HG02852 (cell line): ENCODE measurements around the gene FAM83G.
"Not testable (repeated sequence)": the region's sequence is repeated elsewhere in the genome, so short reads cannot be mapped to it uniquely, and the experiment has no call there.

ENCODE experiments used
- ATAC-seq: cut with Tn5 transposase; IDR thresholded peaks from one replicate; pipeline ENCODE4 v1.9.1; 2021; ENCODE audit warnings: mild to moderate bottlenecking, moderate library complexity; ENCODE audit not compliant: unreplicated experiment

FAM83G gene

GRCh38 chr17:19004421-19005136, at the start of gene FAM83G:
Gene FAM83G, minus strand, starts transcription at chr17:19004764. Its CDS starts 723 bp downstream, at chr17:19004041.
- ATAC-seq = peak; percentile 70

DNA sequence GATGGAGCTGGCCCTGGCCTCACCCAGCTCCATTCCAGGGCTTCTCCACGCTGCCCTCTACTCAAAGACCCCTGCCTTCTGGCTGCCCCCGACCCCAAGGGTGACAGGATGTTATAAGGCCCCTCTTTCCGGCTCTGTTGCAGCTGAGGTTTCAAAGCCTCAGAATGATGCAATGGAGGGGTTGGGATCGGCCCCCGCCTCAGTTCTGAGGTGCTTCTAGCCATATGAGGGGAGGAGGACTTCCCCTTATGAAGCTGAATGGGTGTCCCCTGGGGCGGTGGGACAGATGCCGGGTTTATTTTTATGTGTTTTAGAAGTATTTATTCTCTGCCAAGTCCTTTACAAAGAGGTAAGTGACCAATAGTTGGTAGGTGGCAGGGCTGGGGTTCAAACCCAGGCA, 44.3 kb upstream of the FAM83G start:
- not testable (repeated sequence) for ATAC-seq

DNA sequence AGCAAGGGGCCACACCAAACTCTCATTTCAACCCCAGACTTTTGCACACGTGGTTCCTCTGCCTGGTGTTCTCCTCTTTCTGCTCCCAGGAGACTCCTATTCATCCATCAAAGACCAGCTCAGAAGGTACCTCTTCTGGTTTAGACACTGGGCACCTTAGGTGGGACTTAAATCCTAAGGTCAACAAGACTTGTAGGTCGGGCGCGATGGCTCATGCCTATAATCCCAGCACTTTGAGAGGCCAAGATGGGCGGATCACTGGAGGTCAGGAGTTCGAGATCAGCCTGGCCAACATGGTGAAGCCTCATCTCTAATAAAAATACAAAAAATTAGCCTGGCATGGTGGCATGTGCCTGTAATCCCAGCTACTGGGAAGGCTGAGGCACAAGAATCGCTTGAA, 42.9 kb upstream of the FAM83G start:
- ATAC-seq = not testable (repeated sequence)

- ATAC-seq = not testable (repeated sequence)
Observed at GRCh38 chr17:19046782-19047375, 42.3 kb upstream of the FAM83G start, which contains the start of gene GRAP. Gene GRAP, minus strand, starts transcription at chr17:19046957. Its CDS starts 31 bp downstream, at chr17:19046926.

DNA sequence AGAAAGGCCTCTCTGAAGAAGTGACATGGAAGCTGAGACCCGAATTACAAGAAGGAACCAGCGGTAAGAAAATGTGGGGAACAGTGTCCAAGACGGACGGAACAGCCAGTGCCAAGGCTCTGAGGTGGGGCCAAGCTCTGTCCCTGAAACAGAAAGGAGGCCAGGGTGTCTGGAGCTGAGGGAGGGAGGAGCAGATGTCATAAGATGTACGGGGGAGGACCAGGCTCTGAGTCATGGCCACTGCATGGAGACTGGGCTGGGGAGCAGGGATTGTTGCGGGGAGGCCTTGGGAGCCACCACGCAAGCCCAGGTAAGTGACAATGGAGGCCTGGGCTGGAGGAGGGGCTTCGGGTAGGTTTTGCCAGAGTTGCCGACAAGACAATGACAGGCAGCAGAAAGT, 40.1 kb upstream of the FAM83G start:
- ATAC-seq = not testable (repeated sequence)

- ATAC-seq = not testable (repeated sequence)
Observed at GRCh38 chr17:19043032-19043431, 38.5 kb upstream of the FAM83G start.

GRCh38 chr17:19042369-19042768, 37.8 kb upstream of the FAM83G start:
- ATAC-seq = not testable (repeated sequence)

DNA sequence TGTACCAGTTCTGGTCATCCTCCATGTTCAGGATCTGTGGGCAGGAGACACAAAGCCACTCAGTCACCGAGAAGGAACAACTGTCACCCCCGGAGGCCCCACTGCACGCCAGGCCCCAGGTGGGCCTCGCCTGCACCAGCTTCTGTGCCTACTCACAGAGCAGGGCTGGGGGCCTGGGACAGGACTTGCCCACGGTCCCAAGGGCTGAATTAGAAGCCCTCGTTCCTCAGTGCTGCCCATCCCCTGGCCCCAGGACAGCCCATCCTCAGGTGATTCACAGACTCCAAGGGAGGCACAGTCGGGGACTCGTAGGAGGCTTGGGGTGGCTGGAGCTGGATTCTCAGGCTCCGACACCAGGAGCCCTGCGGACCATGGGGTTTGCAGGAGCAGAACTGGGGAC, 37.3 kb upstream of the FAM83G start:
- ATAC-seq = not testable (repeated sequence)

DNA sequence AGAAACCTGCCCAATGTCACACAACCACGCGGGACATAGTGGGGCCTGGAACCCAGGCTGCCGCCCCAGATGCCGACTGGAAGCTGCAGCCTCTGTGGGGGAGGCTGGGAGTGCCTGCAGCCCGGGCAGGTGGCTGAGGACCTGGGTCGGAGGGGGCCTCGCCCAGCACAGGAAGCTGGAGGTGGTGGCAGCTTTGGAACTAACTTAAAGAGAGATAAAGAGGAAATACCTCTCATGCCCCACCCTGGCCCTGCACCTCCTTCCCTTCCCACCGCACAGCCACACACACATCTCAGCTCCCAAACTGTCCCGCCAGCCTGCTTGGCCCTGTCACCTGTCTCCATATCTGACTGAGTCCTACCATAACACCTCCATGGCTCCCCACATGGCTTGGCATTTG, 35.8 kb upstream of the FAM83G start:
- ATAC-seq = not testable (repeated sequence)

- ATAC-seq = not testable (repeated sequence)
Observed at GRCh38 chr17:19038730-19039129, 34.2 kb upstream of the FAM83G start.

- not testable (repeated sequence) for ATAC-seq
Observed at GRCh38 chr17:19038007-19038406, 33.4 kb upstream of the FAM83G start.

DNA sequence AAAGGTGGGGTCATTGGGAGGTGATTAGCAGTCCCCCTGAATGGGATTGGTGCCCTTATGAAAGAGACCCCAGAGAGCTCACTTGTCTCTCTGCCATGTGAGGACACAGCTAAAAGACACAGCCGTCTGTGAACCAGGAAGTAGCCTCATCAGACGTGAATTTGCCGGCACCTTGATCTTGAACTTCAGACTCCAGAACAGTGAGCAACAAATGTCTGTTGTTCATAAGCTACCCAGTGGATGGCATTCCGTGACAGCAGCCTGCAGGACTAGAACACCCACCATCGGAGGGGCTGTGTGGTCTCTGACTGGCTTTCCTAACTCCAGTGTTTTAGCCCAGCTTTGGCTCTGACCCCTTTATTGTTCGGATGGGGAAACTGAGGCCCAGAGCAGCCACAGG, 33.0 kb upstream of the FAM83G start:
- not testable (repeated sequence) for ATAC-seq

GRCh38 chr17:19036186-19036585, 31.6 kb upstream of the FAM83G start:
- not testable (repeated sequence) for ATAC-seq

GRCh38 chr17:19032377-19032988, 27.9 kb upstream of the FAM83G start:
- not testable (repeated sequence) for ATAC-seq

DNA sequence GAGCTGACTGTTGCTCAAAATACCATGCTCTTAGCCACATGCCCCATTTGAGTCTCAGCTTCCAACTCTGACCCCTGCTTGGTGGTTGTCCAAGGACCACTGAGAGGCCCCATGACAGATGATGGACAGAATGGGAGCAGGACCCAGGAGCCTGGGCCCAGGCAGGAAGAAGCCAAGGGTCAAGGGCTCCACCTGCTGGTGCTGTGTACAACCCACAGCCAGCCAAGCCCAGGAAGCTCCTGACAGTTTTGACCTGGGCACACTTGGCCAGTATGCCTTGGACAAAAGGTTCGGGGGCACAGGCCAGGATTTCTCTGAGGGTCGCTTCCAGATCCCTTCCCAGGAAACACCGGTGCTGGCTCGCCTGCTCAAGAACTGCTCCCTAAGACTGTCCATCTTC, 27.2 kb upstream of the FAM83G start:
- not testable (repeated sequence) for ATAC-seq

DNA sequence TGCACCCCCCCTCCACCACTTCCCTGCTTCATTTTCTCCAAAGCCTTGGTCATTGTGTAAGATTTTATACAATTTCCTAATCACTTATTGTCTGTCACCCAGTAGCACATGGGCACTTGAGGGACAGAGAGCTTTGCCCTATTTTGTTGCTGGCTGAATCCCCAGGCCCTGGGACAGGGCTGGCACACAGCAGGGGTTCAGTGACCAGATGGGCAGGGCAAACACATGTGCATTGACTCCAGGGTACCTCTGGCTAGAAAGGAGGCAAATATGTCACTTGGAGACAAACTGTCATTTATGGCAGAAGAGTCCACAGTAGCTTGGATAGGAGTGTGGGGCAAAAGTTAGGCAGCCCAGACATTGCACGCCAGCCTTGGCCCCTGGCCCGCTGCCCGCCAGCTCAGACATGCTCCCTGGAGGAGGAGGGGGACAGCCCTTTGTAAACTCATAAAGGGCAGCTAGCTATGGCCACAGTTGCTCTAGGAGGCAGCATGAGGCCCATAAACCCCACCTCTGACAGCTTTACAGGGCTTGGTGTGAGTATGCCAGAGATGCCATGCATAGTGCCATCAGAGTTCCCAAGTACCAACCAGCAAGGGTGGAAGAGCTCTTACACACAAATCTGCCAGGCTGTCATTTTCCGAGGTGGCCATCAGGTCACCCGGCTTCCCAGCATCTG, 26.3 kb upstream of the FAM83G start:
- not testable (repeated sequence) for ATAC-seq

DNA sequence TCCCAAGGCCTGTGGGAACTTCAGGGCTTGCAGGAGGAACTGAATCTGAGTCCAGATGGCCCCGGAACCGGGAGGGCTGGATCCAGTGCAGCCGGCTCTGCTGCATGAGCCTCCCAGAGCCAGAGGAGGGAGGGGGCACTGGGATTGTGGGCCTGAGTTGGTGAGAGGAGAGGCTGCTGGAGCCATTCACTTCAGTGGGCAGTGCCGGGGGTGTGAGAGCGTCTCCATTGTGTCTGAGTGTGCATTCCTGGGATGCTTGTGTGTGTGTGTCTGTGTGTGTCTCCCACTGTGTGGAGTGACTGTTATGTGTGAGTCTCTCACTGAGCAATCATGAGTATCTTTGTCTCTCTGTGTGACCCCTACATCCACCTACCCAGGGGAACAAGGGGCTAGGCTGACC, 25.2 kb upstream of the FAM83G start:
- ATAC-seq = not testable (repeated sequence)

DNA sequence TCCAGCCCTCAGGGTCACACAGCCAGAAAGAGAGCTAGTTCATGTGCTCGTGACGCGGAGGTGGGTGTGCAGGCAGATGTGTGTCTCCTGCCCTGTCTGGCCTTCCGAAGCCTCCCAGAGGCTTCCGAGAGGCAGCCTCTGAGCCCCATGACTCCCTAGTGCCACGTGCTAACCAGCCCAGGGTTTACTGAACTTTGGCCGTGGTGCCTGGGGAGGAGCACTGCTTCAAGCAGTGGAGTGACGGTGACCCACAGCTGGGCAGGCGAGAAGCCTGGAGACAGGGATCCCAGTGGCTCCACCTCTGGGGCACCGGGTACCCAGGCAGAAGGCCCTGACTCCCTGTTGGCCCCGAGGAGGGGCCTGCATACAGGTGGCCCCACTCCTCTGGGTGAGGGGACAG, 24.1 kb upstream of the FAM83G start:
- ATAC-seq = not testable (repeated sequence)

DNA sequence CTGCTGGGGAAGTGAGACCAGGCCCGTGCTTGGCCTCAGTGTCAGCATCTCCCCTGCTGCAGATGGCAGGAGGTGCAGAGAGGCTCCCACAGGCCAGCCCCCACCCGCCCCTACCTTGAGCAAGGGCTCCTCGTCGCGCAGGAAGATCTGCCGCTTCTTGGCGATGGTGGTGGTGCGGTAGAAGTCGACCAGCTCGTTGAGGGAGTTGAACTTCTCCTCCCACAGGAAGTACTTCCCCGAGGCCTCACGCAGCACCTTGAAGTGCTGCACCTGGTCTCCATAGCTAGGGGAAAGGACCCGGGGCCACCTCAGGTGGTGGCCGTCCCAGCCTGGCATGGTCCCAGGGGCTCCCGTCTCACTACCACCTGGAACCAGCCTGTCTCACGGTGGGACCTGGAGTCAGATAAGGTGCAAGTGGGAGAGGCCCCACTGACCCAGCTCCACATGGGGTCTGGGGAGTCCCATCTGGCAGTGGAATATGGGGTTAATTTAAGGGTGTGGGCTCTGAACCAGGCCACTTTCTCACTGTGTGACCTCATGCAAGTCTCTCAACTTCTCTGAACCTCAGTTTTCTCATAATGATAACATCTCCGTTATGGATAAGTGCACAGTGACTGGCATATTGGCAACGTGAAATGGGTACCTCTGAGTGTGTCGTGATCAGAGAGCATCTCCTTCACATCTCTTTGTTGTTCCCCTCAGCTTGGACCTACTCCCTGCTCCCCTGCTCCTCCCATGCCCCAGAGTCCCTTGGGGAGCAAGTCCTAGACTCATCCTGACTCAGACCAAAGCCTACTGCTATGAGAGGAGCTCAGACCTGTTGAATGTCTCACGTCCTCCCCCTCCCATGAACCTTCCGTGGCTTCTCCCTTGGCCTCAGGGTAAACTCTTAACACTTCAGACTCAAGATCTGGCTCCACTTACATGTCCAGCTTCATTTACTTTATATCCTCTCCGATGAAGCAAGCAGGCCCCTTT, 19.8 kb upstream of the FAM83G start:
- ATAC-seq = no peak
